H1 (cell line): ENCODE measurements around the gene CDK7. TPM values are rescaled to one million over a fixed set of nuclear protein-coding genes. Genes with fewer than 3 reads are reported as not detected.

Experiments
- BACH1 ChIP-seq: IDR thresholded peaks from 2 replicates; pipeline ENCODE4 v1.6.1; 2012; ENCODE audit warnings: low read length, improper control_type of control experiment
- CHD7 ChIP-seq: fragments of 300-600 bp; sonication (generic); IDR thresholded peaks from 2 replicates; pipeline ENCODE4 v1.7.1; 2012; ENCODE audit warnings: low read length, moderate library complexity, mild to moderate bottlenecking, inconsistent platforms; ENCODE audit not compliant: insufficient replicate concordance
- CTCF ChIP-seq, 3 experiments: IDR thresholded peaks; 1 replicate in 2 of 3; 2 replicates in 1 of 3; pipeline versions ENCODE4 v1.5.1 to v1.6.1; 2011; ENCODE audit warnings: low read length in 3 of 3, mild to moderate bottlenecking in 3 of 3, inconsistent platforms in 2 of 3, low read depth in 1 of 3, moderate library complexity in 1 of 3; ENCODE audit not compliant: insufficient read depth in 1 of 3; ENCODE audit errors: control extremely low read depth in 1 of 3
- EGR1 ChIP-seq: IDR thresholded peaks from 2 replicates; pipeline ENCODE4 v1.6.1; 2011; ENCODE audit warnings: low read depth, low read length, borderline replicate concordance
- HDAC6 ChIP-seq: IDR thresholded peaks from one replicate; pipeline ENCODE4 v1.7.1; 2012; ENCODE audit warnings: low read depth, mild to moderate bottlenecking, inconsistent platforms, low read length, moderate library complexity
- KDM5A ChIP-seq: fragments of 200-600 bp; IDR thresholded peaks from 2 replicates; pipeline ENCODE4 v1.7.1; 2012; ENCODE audit warnings: mild to moderate bottlenecking, low read length, inconsistent platforms, mixed read lengths
- RAD21 ChIP-seq, 2 experiments: IDR thresholded peaks in 1 of 2; conservative IDR thresholded peaks in 1 of 2; 2 replicates each; pipeline ENCODE4 v1.6.1; 2011; ENCODE audit warnings: low read depth in 2 of 2, low read length in 2 of 2, improper control_type of control experiment in 1 of 2, inconsistent platforms in 1 of 2, mild to moderate bottlenecking in 1 of 2, moderate library complexity in 1 of 2
- TCF12 ChIP-seq: IDR thresholded peaks from 2 replicates; pipeline ENCODE4 v1.6.1; 2011; ENCODE audit warnings: low read depth, mild to moderate bottlenecking, low read length
- TEAD4 ChIP-seq: IDR thresholded peaks from 2 replicates; pipeline ENCODE4 v1.6.1; 2012; ENCODE audit warnings: low read depth, low read length, inconsistent platforms, mixed read lengths
- polyA plus RNA-seq, 7 experiments: library from polyadenylated mRNA; depleted of rRNA in 3 of 7; stranded (reverse) in 5 of 7; unstranded in 2 of 7; fragments of >200 nt in 5 of 7; fragments of 200-250 nt in 2 of 7; gene quantifications; 1 replicate in 5 of 7; 2 replicates in 1 of 7; 4 replicates in 1 of 7; pipeline versions ENCODE4 v1.2.1 to v1.2.3, GENCODE V29; 2011 to 2013; ENCODE audit warnings: missing spikeins in 2 of 7, mixed read lengths in 2 of 7
- total RNA-seq: library from RNA; stranded (reverse); fragmentation: NEBNext Ultra II Directional; extraction: Animal tissue kit (Norgen Biotek cat#: 25700); gene quantifications from 2 replicates; pipeline ENCODE4 v1.2.1, GENCODE V29; 2021

Gene CDK7
- total and polyA plus RNA-seq, 2 of the 8 experiments (the other 6 are each of a cell fraction or from before 2014, with no cell fraction given) = 39.9 to 63.4 TPM

- no peak for TF ChIP-seq CHD7
- TF ChIP-seq HDAC6 = no peak
- TF ChIP-seq TEAD4 = peak; percentile 92
- TF ChIP-seq TCF12 = no peak
- no peak for TF ChIP-seq BACH1
- peak; percentile 17; the same call in 1 of the 2 replicates for TF ChIP-seq EGR1
- TF ChIP-seq CTCF (IDR thresholded peaks at IDR 0.05; ENCODE audit: control extremely low read depth in 1 of 3, insufficient read depth in 1 of 3, low read depth in 1 of 3, low read length in 3 of 3) = peak; percentile 78 to 94 (median 82)
- peak; percentile 67 to 79 for TF ChIP-seq RAD21 (IDR thresholded peaks at IDR 0.05 in 1 of 2, conservative IDR thresholded peaks at IDR 0.05 in 1 of 2; ENCODE audit: low read depth in 2 of 2, low read length in 2 of 2)
- no peak for TF ChIP-seq KDM5A
Measured at GRCh38 chr5:69265931-69266330, 31.2 kb downstream of the CDK7 start (continued).
